Activated CD8-positive, alpha-beta memory T cell treated with anti-CD3 and anti-CD28 coated beads, Interleukin-2, amount 10 ng/mL, durations not matched to agents 7 days and 5 days (primary cell): ENCODE results near the gene TMEM158. TPM values are rescaled to one million over a fixed set of nuclear protein-coding genes. Genes with fewer than 3 reads are reported as not detected.
A peak's percentile ranks its signal among the peaks of the same experiment; 100 is the strongest.

Experiments
- ATAC-seq: fragments of 150-1000 bp; cut with Tn5 transposase; one replicate; pipeline ENCODE4 v1.10.0; 2021; ENCODE audit warnings: moderate library complexity
- CTCF ChIA-PET: fragments of 350-600 bp; sonication (Branson Sonifier 250); formaldehyde crosslinking; loops from one replicate; lab custom pipeline; 2021; ENCODE audit warnings: antibody characterized with exemption; lab: Charles Lee
- DNase-seq: peaks from one replicate; pipeline ENCODE4 v3.0.0-alpha.2; 2020
- H3K27ac Mint-ChIP-seq: one replicate; pipeline ENCODE4 v1.8.0; 2021; ENCODE audit warnings: mild to moderate bottlenecking, mixed read lengths
- H3K27me3 Mint-ChIP-seq: one replicate; pipeline ENCODE4 v1.8.0; 2021; ENCODE audit warnings: mixed read lengths
- H3K36me3 Mint-ChIP-seq: one replicate; pipeline ENCODE4 v1.8.0; 2021; ENCODE audit warnings: mild to moderate bottlenecking, mixed read lengths
- H3K4me1 Mint-ChIP-seq: one replicate; pipeline ENCODE4 v1.8.0; 2021; ENCODE audit warnings: mixed read lengths
- H3K4me3 Mint-ChIP-seq: one replicate; pipeline ENCODE4 v1.8.0; 2021; ENCODE audit warnings: mild to moderate bottlenecking, moderate library complexity, mixed read lengths
- H3K9me3 Mint-ChIP-seq: one replicate; pipeline ENCODE4 v1.8.0; 2022; ENCODE audit warnings: low read depth, mixed read lengths
- total RNA-seq, 2 experiments: library from RNA; stranded (reverse); gene quantifications; one replicate each; pipeline ENCODE4 v1.2.3, GENCODE V29; 2021

The TMEM158 gene
- total RNA-seq, 2 experiments from 2014 or later: 0.15 to 0.35 TPM

- Mint-ChIP-seq H3K27ac (peak overlapping the region; percentile 63), H3K4me3 (peak overlapping the region; percentile 65), H3K4me1 (peaks cover 10% of the 10 kb centered on the region), H3K27me3 (peaks cover 81% of the 10 kb centered on the region), H3K36me3 (no peaks in the 10 kb centered on the region), H3K9me3 (no peaks in the 10 kb centered on the region)
- ATAC-seq (peak; percentile 41), DNase-seq (peak; percentile 47)
- CTCF ChIA-PET: interaction anchor here (0.6 to 3.0 kb wide), 10 partner anchors 15 to 435 kb away, joined by 3 to 15 read pairs (median 5); no protein-coding TSS in a partner anchor
These were observed 1.1 kb downstream of the TMEM158 start for GRCh38 chr3:45224824-45225464.

- Mint-ChIP-seq H3K27me3 (peaks cover 75% of the 10 kb centered on the region), H3K4me3 (peak overlapping the region; percentile 3), H3K4me1 (peaks cover 10% of the 10 kb centered on the region), H3K27ac (no peak overlapping the region), H3K36me3 (no peaks in the 10 kb centered on the region), H3K9me3 (no peaks in the 10 kb centered on the region)
- no peak for ATAC-seq
- CTCF ChIA-PET: interaction anchor here (1.2 to 3.0 kb wide), 5 partner anchors 14 to 436 kb away, joined by 3 to 15 read pairs (median 9); no protein-coding TSS in a partner anchor
- DNase-seq: no peak
These were observed 2.0 kb downstream of the TMEM158 start for GRCh38 chr3:45223889-45224727.

DNA sequence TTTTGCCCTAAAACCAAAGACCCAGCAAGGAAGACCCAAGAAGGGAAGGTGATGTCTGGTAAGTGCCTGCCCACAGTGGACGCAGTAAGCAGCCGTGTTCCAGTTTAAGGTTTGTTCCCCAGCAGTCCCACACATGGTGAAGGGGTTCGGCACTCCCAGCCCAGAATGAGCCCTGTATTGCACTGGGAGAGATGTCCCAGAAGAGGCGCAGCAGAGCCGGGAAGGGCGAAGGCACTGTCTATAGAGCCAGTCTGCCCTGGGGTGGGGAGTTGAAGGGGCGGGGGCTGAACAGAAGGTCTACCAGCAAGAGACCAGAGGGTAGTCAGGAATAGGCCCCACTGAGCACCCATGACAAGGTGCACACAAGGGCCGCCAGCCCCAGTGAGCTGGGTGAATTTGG is 6.4 kb downstream of the TMEM158 start:
- H3K4me3 Mint-ChIP-seq: no peak overlapping the region
- H3K4me1 Mint-ChIP-seq: peaks cover 5% of the 10 kb centered on the region
- no peak for DNase-seq
- peaks cover 70% of the 10 kb centered on the region for H3K27me3 Mint-ChIP-seq
- H3K27ac Mint-ChIP-seq: no peak overlapping the region
- ATAC-seq: no peak
- no peaks in the 10 kb centered on the region for H3K9me3 Mint-ChIP-seq
- CTCF ChIA-PET: interaction anchor here (0.7 to 1.6 kb wide), 3 partner anchors 9 to 183 kb away, joined by 3 read pairs; no protein-coding TSS in a partner anchor
- H3K36me3 Mint-ChIP-seq: no peaks in the 10 kb centered on the region

DNA sequence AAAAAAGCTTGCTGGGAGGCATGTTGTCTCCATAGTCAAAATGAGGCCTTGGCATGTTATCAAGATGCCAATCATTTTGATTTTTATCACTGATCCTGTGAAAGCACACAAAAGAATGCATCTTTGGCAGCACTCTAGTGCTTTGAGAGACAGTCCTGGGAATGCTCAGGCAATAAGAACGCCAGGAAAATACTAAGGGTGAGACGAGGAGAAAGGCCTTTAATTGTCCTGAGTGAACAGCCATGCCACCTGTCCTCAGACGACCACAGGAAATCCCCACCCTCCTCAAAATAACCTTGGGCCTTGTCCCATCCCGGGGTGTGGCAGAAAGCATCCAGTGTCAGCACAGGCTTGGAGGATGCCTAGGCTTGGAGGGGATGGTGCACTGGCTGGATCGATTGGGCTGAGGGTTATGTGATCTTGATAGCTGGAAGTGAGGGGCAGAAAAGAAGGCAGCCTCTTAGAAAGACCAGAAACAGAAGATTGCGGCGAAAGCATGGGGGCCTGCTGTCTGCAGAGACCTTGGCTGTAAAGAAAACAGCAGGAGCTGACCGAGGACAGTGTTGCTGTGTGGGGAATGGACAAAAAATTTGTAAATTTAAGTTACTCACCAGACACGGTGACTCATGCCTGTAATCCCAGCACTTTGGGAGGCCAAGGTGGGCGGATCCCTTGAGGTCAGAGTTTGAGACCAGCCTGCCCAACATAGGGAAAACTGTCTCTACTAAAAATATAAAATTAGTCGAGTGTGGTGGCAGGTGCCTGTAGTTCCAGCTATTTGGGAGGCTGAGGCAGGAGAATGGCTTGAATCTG is 7.3 kb downstream of the TMEM158 start:
- no peaks in the 10 kb centered on the region for H3K9me3 Mint-ChIP-seq
- CTCF ChIA-PET: interaction anchor here (1.2 to 1.6 kb wide), 2 partner anchors 9 to 178 kb away, joined by 3 to 7 read pairs; no protein-coding TSS in a partner anchor
- H3K4me3 Mint-ChIP-seq: no peak overlapping the region
- ATAC-seq (no peak), DNase-seq (no peak)
- peaks cover 10% of the 10 kb centered on the region for H3K4me1 Mint-ChIP-seq
- no peaks in the 10 kb centered on the region for H3K36me3 Mint-ChIP-seq
- H3K27me3 Mint-ChIP-seq: peaks cover 62% of the 10 kb centered on the region
- H3K27ac Mint-ChIP-seq: no peak overlapping the region

DNA sequence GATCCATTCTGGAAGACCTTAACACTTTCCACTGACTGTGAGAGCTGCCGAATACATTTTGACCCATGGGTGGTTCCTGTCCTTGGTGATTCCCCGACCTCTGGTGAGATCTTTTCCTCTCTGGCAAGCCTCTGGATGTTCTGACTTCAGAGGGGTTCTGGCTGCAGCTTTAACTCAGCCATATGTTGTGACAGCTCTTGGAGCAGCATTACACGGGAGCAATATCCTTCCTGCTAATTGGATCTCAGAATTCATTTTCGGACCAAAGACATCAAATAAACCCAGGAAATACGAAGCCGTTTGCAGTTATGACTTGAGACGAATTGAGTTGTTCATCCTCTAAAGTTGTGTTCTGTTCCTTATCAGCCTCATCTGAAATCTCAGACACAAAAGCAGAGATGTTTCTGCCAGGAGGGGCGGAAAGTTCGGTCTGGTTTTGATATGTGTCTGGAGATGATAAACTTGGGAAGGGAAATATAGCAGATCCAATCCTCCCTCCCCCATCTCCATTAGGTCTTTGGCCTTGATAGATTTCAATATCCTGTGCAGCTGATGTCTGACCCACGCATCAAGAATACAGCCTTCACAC is 10.0 kb downstream of the TMEM158 start:
- Mint-ChIP-seq H3K4me3 (no peak overlapping the region), H3K9me3 (no peaks in the 10 kb centered on the region), H3K27me3 (peaks cover 48% of the 10 kb centered on the region), H3K36me3 (no peaks in the 10 kb centered on the region), H3K27ac (no peak overlapping the region), H3K4me1 (peaks cover 11% of the 10 kb centered on the region)
- DNase-seq: no peak
- ATAC-seq: no peak
- CTCF ChIA-PET: interaction anchor here (0.8 to 2.9 kb wide), 4 partner anchors 10 to 178 kb away, joined by 4 to 13 read pairs (median 4); partner anchors contain the start of gene TMEM158

DNA sequence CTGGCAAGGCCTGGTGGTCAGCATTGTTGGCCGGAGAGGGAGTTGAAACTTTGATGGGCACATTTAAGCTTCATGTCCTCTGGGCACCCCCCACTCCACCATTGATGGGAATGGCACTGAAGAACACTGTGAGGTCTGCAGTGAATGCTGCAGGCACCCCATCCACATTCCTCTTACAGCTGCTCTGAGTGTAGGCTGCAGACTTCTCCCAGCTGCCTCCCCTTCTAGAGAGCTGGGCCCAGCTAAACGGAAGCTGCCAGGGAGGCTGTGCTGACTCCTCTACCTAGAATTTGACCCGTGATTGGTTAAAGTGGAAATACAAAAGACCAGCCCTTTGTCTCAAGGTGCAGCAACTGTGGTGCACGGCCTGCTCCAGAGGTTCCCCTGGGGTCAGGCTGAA is 10.6 kb downstream of the TMEM158 start:
- ATAC-seq: no peak
- H3K27me3 Mint-ChIP-seq: peaks cover 48% of the 10 kb centered on the region
- peaks cover 13% of the 10 kb centered on the region for H3K4me1 Mint-ChIP-seq
- H3K27ac Mint-ChIP-seq: no peak overlapping the region
- no peaks in the 10 kb centered on the region for H3K36me3 Mint-ChIP-seq
- CTCF ChIA-PET: interaction anchor here (0.8 to 2.9 kb wide), 3 partner anchors 10 to 177 kb away, joined by 4 to 13 read pairs (median 4); no protein-coding TSS in a partner anchor
- no peak overlapping the region for H3K4me3 Mint-ChIP-seq
- H3K9me3 Mint-ChIP-seq: no peaks in the 10 kb centered on the region
- no peak for DNase-seq

- ATAC-seq (no peak), DNase-seq (no peak)
- no peak overlapping the region for H3K27ac Mint-ChIP-seq
- no peak overlapping the region for H3K4me3 Mint-ChIP-seq
- peaks cover 19% of the 10 kb centered on the region for H3K4me1 Mint-ChIP-seq
- no peaks in the 10 kb centered on the region for H3K36me3 Mint-ChIP-seq
- H3K9me3 Mint-ChIP-seq: no peaks in the 10 kb centered on the region
- peaks cover 46% of the 10 kb centered on the region for H3K27me3 Mint-ChIP-seq
- CTCF ChIA-PET: interaction anchor here (0.6 to 2.0 kb wide), 2 partner anchors 53 to 173 kb away, joined by 3 to 11 read pairs; no protein-coding TSS in a partner anchor
These were observed 11.9 kb downstream of the TMEM158 start for GRCh38 chr3:45214061-45214680.

DNA sequence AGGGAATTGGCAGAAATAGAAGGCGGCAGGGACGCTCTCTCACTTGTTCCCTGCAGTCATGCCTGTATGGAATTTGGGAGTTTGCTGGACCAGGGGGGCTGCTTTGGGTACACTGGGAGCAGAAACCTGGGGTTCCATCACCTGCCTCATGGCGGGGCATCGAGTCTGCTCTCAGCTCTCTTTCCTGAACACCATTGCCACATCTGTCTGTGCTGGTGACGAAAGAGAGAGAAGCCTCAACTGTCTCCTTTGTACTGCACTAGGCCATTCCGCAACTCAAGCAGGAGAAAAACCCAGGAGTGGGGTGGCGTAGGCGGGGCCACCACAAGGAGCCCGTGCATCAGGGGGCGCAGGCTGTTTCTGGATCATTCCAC is 14.0 kb downstream of the TMEM158 start:
- no peak for ATAC-seq
- no peak overlapping the region for H3K27ac Mint-ChIP-seq
- peaks cover 42% of the 10 kb centered on the region for H3K27me3 Mint-ChIP-seq
- DNase-seq: no peak
- no peak overlapping the region for H3K4me3 Mint-ChIP-seq
- H3K36me3 Mint-ChIP-seq: no peaks in the 10 kb centered on the region
- H3K4me1 Mint-ChIP-seq: peaks cover 35% of the 10 kb centered on the region
- H3K9me3 Mint-ChIP-seq: no peaks in the 10 kb centered on the region
- CTCF ChIA-PET: interaction anchor here (0.6 to 9.1 kb wide), 2 partner anchors 41 to 173 kb away, joined by 3 to 296 read pairs; no protein-coding TSS in a partner anchor

GRCh38 chr3:45211466-45212094 is 14.5 kb downstream of the TMEM158 start:
- H3K9me3 Mint-ChIP-seq: no peaks in the 10 kb centered on the region

DNA sequence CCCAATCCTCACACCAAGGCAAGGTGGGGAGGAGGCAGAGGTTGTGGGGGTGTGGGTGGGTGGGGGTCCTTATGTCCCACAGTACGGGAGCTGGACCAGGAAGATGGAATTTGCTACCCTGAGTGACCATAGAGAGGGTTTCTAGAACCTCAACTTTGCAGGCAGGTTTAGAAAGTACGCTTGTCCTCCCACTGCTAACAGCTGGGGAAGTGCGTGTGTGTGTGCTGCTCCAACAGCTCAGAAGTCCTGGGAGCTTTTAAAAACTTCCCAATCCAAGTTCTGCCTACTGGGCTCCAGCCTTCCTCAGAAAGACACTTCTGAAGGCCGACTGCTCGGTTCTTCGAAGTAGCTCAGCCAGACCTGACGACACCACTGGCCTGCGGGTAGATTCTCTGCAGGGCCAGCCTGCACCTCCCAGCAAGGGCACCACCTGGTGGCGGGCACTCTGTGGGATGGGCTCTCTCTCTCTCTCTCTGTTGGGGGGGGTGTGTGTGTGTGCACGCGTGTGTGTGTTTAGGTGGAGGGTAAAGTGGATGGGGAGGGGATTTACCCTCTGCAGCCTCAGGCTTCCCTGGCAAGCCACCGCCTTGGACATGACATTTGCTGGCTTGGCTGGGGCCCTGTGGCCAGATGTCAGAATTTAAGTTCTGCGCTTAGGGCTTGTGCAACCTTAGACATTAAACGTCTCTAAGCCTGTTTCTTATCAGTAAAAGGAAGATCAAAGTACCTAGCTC is 15.6 kb downstream of the TMEM158 start:
- H3K9me3 Mint-ChIP-seq: no peaks in the 10 kb centered on the region
- no peak overlapping the region for H3K27ac Mint-ChIP-seq
- DNase-seq (peak; percentile 88), ATAC-seq (peak; percentile 93)
- no peaks in the 10 kb centered on the region for H3K36me3 Mint-ChIP-seq
- no peak overlapping the region for H3K4me3 Mint-ChIP-seq
- H3K4me1 Mint-ChIP-seq: peaks cover 36% of the 10 kb centered on the region
- peaks cover 31% of the 10 kb centered on the region for H3K27me3 Mint-ChIP-seq
- CTCF ChIA-PET: interaction anchor here (0.6 to 9.1 kb wide), 37 partner anchors 9 to 1669 kb away, joined by 3 to 296 read pairs (median 4); partner anchors contain the start of genes CDCP1, SACM1L and TMEM158

More at GRCh38 chr3:45211466-45212094, 14.5 kb downstream of the TMEM158 start:
- DNase-seq (no peak), ATAC-seq (no peak)
- CTCF ChIA-PET: interaction anchor here (0.6 to 9.1 kb wide), 8 partner anchors 12 to 448 kb away, joined by 3 to 296 read pairs (median 6); no protein-coding TSS in a partner anchor
- Mint-ChIP-seq H3K27me3 (peaks cover 40% of the 10 kb centered on the region), H3K27ac (no peak overlapping the region), H3K36me3 (no peaks in the 10 kb centered on the region), H3K4me1 (peaks cover 36% of the 10 kb centered on the region), H3K4me3 (no peak overlapping the region)

DNA sequence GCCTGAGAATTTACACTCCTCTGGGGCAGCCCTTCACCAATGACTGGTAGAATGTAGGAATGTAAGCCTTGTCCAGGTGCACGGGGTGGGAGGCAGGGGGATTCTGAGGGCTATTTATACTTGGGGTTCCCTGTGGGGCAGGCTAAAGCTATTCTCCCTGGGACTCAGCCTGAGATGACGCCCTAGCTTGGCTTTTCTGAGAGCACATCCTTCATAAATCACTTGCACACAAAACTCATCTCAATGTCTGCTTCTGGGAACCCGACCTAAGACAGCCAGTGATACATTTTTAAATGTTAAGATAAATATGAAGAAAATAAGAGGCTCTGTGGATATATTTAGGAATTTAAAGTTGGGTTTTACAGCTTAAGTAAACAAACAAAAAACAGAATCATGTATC is 16.6 kb downstream of the TMEM158 start:
- Mint-ChIP-seq H3K4me3 (no peak overlapping the region), H3K4me1 (peaks cover 35% of the 10 kb centered on the region), H3K36me3 (no peaks in the 10 kb centered on the region), H3K27ac (no peak overlapping the region), H3K9me3 (no peaks in the 10 kb centered on the region), H3K27me3 (peaks cover 37% of the 10 kb centered on the region)
- no peak for ATAC-seq
- no peak for DNase-seq
- CTCF ChIA-PET: interaction anchor here (1.1 to 9.1 kb wide), 15 partner anchors 11 to 720 kb away, joined by 3 to 296 read pairs (median 6); partner anchors contain the start of genes SACM1L and TMEM158
